ENCODE results near the gene OR51B4. TPM values are rescaled to one million over a fixed set of nuclear protein-coding genes. Genes with fewer than 3 reads are reported as not detected.

The OR51B4 gene
- total RNA-seq, 1 donor from 2014 or later: not detected

DNA sequence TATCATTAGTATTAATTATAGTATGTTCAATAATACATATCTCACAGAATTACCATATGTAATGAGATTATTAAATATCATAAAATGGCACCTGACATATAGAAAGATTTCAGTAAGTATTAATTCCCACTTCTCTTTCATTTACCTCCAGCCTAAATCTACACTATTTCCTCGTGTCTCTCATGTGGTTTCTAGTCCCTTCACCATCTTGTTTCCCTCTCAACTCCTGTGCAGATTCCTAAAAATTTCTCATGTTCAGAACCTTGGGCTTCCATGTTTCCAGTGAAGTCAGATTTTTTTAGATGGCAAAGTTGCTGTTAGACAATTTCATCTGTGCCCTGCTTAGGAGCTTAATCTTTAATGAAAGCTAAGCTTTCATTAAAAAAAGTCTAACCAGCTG lies 17.9 kb downstream of the OR51B4 start:
- H3K27me3 ChIP-seq: no peaks in the 10 kb centered on the region
- H3K4me1 ChIP-seq: no peaks in the 10 kb centered on the region
- intact Hi-C loops (cut with DNase I): no loop called here
- no peak for DNase-seq (ENCODE audit: extremely low spot score in 2 of 2)
- no peak for TF ChIP-seq POLR2A (IDR thresholded peaks at IDR 0.05)
- TF ChIP-seq, protein P1, sequence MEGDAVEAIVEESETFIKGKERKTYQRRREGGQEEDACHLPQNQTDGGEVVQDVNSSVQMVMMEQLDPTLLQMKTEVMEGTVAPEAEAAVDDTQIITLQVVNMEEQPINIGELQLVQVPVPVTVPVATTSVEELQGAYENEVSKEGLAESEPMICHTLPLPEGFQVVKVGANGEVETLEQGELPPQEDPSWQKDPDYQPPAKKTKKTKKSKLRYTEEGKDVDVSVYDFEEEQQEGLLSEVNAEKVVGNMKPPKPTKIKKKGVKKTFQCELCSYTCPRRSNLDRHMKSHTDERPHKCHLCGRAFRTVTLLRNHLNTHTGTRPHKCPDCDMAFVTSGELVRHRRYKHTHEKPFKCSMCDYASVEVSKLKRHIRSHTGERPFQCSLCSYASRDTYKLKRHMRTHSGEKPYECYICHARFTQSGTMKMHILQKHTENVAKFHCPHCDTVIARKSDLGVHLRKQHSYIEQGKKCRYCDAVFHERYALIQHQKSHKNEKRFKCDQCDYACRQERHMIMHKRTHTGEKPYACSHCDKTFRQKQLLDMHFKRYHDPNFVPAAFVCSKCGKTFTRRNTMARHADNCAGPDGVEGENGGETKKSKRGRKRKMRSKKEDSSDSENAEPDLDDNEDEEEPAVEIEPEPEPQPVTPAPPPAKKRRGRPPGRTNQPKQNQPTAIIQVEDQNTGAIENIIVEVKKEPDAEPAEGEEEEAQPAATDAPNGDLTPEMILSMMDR (IDR thresholded peaks at IDR 0.05): no peak
- TF ChIP-seq POLR2AphosphoS5 (IDR thresholded peaks at IDR 0.05; ENCODE audit: insufficient read depth in 1 of 2, low read depth in 1 of 2): no peak
- H3K4me3 ChIP-seq: no peak overlapping the region
- no peaks in the 10 kb centered on the region for H3K36me3 ChIP-seq
- H3K27ac ChIP-seq: no peak overlapping the region
- H3K9me3 ChIP-seq: no peaks in the 10 kb centered on the region

DNA sequence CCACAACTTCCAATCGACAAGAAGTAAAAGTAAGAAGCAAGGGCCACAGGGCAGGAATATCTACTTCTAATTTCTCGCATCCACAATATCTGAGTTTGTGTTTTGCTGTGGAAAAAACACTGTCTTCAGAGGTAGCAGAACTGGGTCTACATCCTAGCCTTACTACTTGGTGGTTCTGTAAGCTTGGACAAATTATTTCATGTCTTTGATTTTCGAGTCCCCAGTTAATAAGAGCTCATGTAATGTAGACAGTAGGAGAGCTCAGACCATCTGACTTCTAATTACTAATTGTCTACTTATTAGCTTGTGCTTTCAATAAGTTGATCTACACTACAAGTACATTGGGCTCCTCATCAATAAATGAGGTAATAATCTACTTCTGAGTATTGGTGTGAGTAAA lies 18.7 kb downstream of the OR51B4 start:
- no peak for DNase-seq (ENCODE audit: extremely low spot score in 2 of 2)
- Histone ChIP-seq H3K4me3 (no peak overlapping the region), H3K4me1 (no peaks in the 10 kb centered on the region), H3K27ac (no peak overlapping the region), H3K9me3 (no peaks in the 10 kb centered on the region), H3K36me3 (no peaks in the 10 kb centered on the region), H3K27me3 (no peaks in the 10 kb centered on the region)
- intact Hi-C loops (cut with DNase I): no loop called here
- TF ChIP-seq, protein P1 (IDR thresholded peaks at IDR 0.05): no peak
- TF ChIP-seq POLR2A (IDR thresholded peaks at IDR 0.05): no peak
- TF ChIP-seq POLR2AphosphoS5 (IDR thresholded peaks at IDR 0.05; ENCODE audit: insufficient read depth in 1 of 2, low read depth in 1 of 2): no peak

DNA sequence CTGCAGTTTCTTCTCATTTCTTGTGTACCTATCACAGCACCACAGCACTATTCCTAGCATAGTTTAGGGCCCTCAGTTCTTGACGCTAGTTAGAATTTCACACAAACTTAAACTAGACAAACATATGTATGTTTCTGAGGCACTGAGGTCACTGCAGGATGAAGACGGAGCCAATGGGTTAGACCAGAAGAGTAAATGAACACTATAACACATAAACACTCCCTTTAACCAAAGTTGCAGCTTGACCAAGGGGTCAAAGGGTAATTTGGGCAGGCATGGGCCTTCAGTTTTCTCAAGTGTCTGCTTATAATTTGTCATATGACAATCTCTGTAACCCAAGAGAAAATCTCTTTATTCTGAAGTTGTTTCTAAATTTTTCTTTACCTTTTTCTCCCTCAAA lies 19.1 kb downstream of the OR51B4 start:
- Histone ChIP-seq H3K4me1 (no peaks in the 10 kb centered on the region), H3K4me3 (no peak overlapping the region), H3K27me3 (no peaks in the 10 kb centered on the region), H3K36me3 (no peaks in the 10 kb centered on the region), H3K27ac (no peak overlapping the region), H3K9me3 (no peaks in the 10 kb centered on the region)
- DNase-seq (ENCODE audit: extremely low spot score in 2 of 2): no peak
- intact Hi-C loops (cut with DNase I): no loop called here
- TF ChIP-seq, protein P1 (IDR thresholded peaks at IDR 0.05): no peak
- no peak for TF ChIP-seq POLR2AphosphoS5 (IDR thresholded peaks at IDR 0.05; ENCODE audit: insufficient read depth in 1 of 2, low read depth in 1 of 2)
- no peak for TF ChIP-seq POLR2A (IDR thresholded peaks at IDR 0.05)

DNA sequence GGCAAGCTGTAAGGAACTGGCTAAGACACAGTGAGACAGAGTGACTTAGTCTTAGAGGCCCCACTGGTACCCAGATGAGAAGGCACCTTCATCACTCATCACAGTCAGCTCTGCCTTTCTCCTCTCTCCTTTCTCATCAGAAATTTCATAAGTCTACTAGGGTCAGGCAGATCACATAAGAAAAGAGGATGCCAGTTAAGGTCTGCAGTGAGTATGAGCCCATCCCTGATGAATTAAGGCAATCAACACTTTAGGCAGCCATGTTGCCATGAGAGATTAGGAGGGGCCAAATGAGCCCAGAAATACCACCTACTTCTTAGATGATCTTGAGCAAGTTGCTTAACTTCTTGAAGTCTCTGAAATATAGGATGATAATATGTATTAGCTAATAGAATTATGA lies 20.1 kb downstream of the OR51B4 start:
- no peak for DNase-seq (ENCODE audit: extremely low spot score in 2 of 2)
- Histone ChIP-seq H3K36me3 (no peaks in the 10 kb centered on the region), H3K4me1 (no peaks in the 10 kb centered on the region), H3K27me3 (no peaks in the 10 kb centered on the region), H3K4me3 (no peak overlapping the region), H3K9me3 (no peaks in the 10 kb centered on the region), H3K27ac (no peak overlapping the region)
- intact Hi-C loops (cut with DNase I): no loop called here
- no peak for TF ChIP-seq POLR2A (IDR thresholded peaks at IDR 0.05)

DNA sequence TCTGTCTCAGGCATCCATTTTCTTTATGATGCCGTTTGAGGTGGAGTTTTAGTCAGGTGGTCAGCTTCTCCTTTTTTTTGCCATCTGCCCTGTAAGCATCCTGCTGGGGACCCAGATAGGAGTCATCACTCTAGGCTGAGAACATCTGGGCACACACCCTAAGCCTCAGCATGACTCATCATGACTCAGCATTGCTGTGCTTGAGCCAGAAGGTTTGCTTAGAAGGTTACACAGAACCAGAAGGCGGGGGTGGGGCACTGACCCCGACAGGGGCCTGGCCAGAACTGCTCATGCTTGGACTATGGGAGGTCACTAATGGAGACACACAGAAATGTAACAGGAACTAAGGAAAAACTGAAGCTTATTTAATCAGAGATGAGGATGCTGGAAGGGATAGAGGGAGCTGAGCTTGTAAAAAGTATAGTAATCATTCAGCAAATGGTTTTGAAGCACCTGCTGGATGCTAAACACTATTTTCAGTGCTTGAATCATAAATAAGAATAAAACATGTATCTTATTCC lies 21.1 kb downstream of the OR51B4 start:
- no peaks in the 10 kb centered on the region for H3K4me1 ChIP-seq
- DNase-seq (ENCODE audit: extremely low spot score in 2 of 2): no peak
- no peaks in the 10 kb centered on the region for H3K36me3 ChIP-seq
- TF ChIP-seq POLR2A (IDR thresholded peaks at IDR 0.05) (no peak), POLR2AphosphoS5 (IDR thresholded peaks at IDR 0.05; ENCODE audit: insufficient read depth in 1 of 2, low read depth in 1 of 2) (no peak)
- TF ChIP-seq, protein P1 (IDR thresholded peaks at IDR 0.05): no peak
- H3K27ac ChIP-seq: no peak overlapping the region
- no peaks in the 10 kb centered on the region for H3K27me3 ChIP-seq
- intact Hi-C loops (cut with DNase I): no loop called here
- no peaks in the 10 kb centered on the region for H3K9me3 ChIP-seq
- no peak overlapping the region for H3K4me3 ChIP-seq

All from vagina (tissue), 2 donors.